ENCODE data around the gene BABAM2.

BABAM2 gene

DNA sequence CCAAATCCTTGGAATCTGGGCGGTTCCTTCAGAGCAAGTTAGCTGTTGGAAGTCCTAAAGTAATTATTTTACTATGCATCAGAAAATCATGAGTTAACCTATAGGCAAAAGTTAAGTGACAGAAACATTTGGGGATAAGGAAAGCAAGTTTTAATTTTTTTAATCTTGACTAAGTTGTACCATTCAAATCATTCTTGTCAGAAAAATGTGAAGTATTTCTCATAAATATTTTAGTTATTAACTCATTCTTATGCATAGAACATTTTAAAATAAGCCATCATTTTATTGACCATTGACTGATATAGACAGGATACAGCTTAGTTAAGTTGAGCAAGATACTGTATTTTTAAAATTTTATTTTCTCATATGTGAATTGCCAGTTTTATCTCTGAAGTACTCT is 403.9 kb downstream of the BABAM2 start:
- Histone ChIP-seq H3K9me3 (ENCODE audit: control insufficient read depth, insufficient read depth, low read depth, low read length) (no peaks in the 10 kb centered on the region), H3K4me1 (ENCODE audit: control insufficient read depth, insufficient read depth, low read length) (no peaks in the 10 kb centered on the region), H3K4me3 (ENCODE audit: low read depth, low read length) (no peak overlapping the region), H3K27ac (ENCODE audit: extremely low read depth, low read depth, low read length) (no peak overlapping the region), H3K36me3 (ENCODE audit: control insufficient read depth in 2 of 2, insufficient read depth in 1 of 2, low read length in 2 of 2) (no peaks in the 10 kb centered on the region)
- ChIA-PET POLR2A (no interaction called here), CTCF (no interaction called here)
- TF ChIP-seq EGR2 (tag by site-specific recombination; IDR thresholded peaks at IDR 0.05; ENCODE audit: low read depth) (no peak), TCF7L2 (IDR thresholded peaks at IDR 0.05; ENCODE audit: borderline replicate concordance, low read depth, low read length) (no peak), INSM2 (tag by site-specific recombination; IDR thresholded peaks at IDR 0.05) (no peak), ZFP37 (tag by site-specific recombination; IDR thresholded peaks at IDR 0.05) (no peak), GLIS2 (tag by site-specific recombination; IDR thresholded peaks at IDR 0.05) (no peak), ZBTB8A (tag by site-specific recombination; IDR thresholded peaks at IDR 0.05) (no peak), ZNF626 (tag by site-specific recombination; IDR thresholded peaks at IDR 0.05) (no peak), ZNF580 (tag by site-specific recombination; IDR thresholded peaks at IDR 0.05) (no peak), ZNF549 (tag by site-specific recombination; IDR thresholded peaks at IDR 0.05) (no peak), ZNF148 (tag by site-specific recombination; IDR thresholded peaks at IDR 0.05; ENCODE audit: borderline replicate concordance) (no peak), IKZF3 (tag by site-specific recombination; IDR thresholded peaks at IDR 0.05) (no peak)
- TF ChIP-seq, protein P1, sequence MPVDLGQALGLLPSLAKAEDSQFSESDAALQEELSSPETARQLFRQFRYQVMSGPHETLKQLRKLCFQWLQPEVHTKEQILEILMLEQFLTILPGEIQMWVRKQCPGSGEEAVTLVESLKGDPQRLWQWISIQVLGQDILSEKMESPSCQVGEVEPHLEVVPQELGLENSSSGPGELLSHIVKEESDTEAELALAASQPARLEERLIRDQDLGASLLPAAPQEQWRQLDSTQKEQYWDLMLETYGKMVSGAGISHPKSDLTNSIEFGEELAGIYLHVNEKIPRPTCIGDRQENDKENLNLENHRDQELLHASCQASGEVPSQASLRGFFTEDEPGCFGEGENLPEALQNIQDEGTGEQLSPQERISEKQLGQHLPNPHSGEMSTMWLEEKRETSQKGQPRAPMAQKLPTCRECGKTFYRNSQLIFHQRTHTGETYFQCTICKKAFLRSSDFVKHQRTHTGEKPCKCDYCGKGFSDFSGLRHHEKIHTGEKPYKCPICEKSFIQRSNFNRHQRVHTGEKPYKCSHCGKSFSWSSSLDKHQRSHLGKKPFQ (tag by site-specific recombination; IDR thresholded peaks at IDR 0.05), result no peak

DNA sequence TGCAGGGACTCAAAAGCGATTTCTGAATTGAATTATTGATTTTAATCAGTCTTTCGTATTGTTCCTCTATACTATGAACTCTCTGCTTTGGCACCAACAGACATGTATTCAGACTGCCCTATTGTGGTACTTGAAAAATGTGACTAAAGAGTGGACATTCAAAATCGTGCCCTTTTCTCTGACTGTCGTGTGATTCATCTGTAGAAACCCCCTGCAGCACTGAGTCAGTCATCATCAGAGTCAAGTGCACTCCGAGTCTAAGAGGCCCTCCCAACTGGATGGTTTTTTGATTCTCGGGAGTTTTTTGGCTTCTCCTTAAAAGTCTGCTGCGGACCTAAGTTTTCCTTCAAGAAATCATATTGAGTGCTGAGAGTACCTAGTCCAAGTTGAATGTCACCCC is 405.7 kb downstream of the BABAM2 start:
- Histone ChIP-seq H3K4me3 (ENCODE audit: low read depth, low read length) (no peak overlapping the region), H3K27ac (ENCODE audit: extremely low read depth, low read depth, low read length) (no peak overlapping the region), H3K9me3 (ENCODE audit: control insufficient read depth, insufficient read depth, low read depth, low read length) (no peaks in the 10 kb centered on the region), H3K36me3 (ENCODE audit: control insufficient read depth in 2 of 2, insufficient read depth in 1 of 2, low read length in 2 of 2) (no peaks in the 10 kb centered on the region), H3K4me1 (ENCODE audit: control insufficient read depth, insufficient read depth, low read length) (0 out of 2 replicates have a peak, but pooled peaks cover 3% of the 10 kb centered on the region)
- POLR2A ChIA-PET, result no interaction called here
- CTCF ChIA-PET, result no interaction called here
- TF ChIP-seq, protein P2, sequence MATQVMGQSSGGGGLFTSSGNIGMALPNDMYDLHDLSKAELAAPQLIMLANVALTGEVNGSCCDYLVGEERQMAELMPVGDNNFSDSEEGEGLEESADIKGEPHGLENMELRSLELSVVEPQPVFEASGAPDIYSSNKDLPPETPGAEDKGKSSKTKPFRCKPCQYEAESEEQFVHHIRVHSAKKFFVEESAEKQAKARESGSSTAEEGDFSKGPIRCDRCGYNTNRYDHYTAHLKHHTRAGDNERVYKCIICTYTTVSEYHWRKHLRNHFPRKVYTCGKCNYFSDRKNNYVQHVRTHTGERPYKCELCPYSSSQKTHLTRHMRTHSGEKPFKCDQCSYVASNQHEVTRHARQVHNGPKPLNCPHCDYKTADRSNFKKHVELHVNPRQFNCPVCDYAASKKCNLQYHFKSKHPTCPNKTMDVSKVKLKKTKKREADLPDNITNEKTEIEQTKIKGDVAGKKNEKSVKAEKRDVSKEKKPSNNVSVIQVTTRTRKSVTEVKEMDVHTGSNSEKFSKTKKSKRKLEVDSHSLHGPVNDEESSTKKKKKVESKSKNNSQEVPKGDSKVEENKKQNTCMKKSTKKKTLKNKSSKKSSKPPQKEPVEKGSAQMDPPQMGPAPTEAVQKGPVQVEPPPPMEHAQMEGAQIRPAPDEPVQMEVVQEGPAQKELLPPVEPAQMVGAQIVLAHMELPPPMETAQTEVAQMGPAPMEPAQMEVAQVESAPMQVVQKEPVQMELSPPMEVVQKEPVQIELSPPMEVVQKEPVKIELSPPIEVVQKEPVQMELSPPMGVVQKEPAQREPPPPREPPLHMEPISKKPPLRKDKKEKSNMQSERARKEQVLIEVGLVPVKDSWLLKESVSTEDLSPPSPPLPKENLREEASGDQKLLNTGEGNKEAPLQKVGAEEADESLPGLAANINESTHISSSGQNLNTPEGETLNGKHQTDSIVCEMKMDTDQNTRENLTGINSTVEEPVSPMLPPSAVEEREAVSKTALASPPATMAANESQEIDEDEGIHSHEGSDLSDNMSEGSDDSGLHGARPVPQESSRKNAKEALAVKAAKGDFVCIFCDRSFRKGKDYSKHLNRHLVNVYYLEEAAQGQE (tag by site-specific recombination; IDR thresholded peaks at IDR 0.05), result no peak
- TF ChIP-seq ZNF146 (tag by site-specific recombination; IDR thresholded peaks at IDR 0.05) (no peak), ZNF48 (tag by site-specific recombination; IDR thresholded peaks at IDR 0.05) (no peak), GLI4 (tag by site-specific recombination; IDR thresholded peaks at IDR 0.05) (no peak), ZSCAN18 (tag by site-specific recombination; IDR thresholded peaks at IDR 0.05) (no peak), ZNF121 (tag by site-specific recombination; IDR thresholded peaks at IDR 0.05) (no peak), ZNF623 (tag by site-specific recombination; IDR thresholded peaks at IDR 0.05) (no peak), ZNF664 (tag by site-specific recombination; IDR thresholded peaks at IDR 0.05) (no peak)
- TF ChIP-seq, protein P3, sequence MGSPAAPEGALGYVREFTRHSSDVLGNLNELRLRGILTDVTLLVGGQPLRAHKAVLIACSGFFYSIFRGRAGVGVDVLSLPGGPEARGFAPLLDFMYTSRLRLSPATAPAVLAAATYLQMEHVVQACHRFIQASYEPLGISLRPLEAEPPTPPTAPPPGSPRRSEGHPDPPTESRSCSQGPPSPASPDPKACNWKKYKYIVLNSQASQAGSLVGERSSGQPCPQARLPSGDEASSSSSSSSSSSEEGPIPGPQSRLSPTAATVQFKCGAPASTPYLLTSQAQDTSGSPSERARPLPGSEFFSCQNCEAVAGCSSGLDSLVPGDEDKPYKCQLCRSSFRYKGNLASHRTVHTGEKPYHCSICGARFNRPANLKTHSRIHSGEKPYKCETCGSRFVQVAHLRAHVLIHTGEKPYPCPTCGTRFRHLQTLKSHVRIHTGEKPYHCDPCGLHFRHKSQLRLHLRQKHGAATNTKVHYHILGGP (tag by site-specific recombination; IDR thresholded peaks at IDR 0.05), result no peak
